SKM-1 (cell line): ENCODE results near the gene TMEM108.

Source experiments
- DNase-seq: peaks from one replicate; lab custom pipeline; 2025; ENCODE audit not compliant: unreplicated experiment; lab: John Stamatoyannopoulos, UW

TMEM108 gene

GRCh38 chr3:133408961-133409360, 370.8 kb downstream of the TMEM108 start:
- no peak for DNase-seq

- DNase-seq, result no peak
These were observed 372.2 kb downstream of the TMEM108 start for GRCh38 chr3:133410191-133410892.

- DNase-seq, result no peak
These were observed 374.3 kb downstream of the TMEM108 start for GRCh38 chr3:133412183-133413132.

GRCh38 chr3:133413161-133414020, 375.2 kb downstream of the TMEM108 start:
- DNase-seq, result no peak

DNA sequence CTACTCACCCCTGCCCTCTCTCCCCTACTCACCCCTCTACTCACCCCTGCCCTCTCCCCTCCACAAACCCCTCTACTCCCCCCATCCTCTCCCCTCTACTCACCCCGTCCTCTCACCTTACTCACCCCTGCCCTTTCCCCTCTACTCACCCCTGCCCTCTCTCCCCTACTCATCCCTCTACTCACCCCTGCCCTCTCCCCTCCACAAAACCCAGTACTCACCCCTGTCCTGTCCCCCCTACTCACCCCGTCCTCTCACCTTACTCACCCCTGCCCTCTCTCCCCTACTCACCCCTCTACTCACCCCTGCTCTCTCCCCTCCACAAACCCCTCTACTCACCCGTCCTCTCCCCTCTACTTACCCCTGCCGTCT, 375.8 kb downstream of the TMEM108 start:
- no peak for DNase-seq

DNA sequence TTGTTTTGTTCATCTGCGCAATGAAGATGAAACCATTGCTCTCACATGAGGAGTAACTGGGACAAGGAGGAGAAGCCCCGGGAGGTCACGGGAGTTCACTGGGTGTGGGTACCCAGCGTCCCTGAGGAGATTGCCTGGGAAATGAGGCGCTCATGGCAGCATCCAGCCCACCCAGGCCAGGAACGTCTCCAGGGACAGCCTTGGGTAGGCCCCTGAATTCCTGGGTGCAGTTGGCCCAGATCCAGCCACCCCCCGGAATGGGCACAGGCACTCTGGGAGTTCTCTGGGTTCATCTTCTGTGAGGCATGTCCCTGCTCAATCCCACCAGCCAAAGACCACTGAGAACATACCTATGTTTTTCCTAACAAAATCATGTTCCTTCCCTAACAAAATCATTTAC, 380.2 kb downstream of the TMEM108 start:
- no peak for DNase-seq

DNA sequence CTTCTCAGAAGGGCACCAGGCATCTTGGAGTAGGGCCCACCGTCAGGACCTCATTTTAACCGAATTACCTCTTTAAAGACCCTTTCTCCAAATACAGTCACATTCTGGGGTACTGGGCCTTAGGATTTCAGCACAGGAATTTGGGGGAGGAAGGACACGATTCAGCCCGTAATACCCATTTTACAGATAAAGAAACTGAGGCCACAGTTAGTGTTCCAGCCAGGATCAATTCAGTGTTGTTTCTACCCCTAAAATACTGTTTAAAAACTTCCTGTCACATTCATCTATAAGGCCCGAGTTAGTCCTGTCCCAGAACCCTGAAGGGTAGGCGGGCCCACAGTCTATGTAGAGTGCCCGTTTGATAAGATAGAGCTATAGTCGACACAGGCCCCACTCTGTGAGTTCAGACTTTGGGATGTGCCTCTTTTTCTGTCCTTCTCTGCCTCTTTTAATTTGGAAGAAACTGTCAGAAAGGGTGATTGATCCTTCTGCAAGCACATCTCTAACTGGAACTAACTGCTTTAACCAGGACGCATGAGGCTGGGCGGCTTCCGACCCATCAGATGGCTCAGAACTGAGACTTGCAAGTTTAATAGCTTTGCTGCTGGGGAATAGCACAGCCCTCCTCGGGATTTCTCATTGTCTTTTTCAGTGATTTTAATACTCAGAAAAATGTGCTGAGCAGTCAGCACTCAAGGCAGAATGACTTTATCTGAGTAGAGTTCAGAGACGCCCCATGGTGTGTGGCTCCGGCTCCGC, 381.1 kb downstream of the TMEM108 start:
- DNase-seq, result no peak

- no peak for DNase-seq
These were observed 387.0 kb downstream of the TMEM108 start for GRCh38 chr3:133424937-133425869.

- DNase-seq, result no peak
These were observed 387.7 kb downstream of the TMEM108 start for GRCh38 chr3:133425898-133426297.

DNA sequence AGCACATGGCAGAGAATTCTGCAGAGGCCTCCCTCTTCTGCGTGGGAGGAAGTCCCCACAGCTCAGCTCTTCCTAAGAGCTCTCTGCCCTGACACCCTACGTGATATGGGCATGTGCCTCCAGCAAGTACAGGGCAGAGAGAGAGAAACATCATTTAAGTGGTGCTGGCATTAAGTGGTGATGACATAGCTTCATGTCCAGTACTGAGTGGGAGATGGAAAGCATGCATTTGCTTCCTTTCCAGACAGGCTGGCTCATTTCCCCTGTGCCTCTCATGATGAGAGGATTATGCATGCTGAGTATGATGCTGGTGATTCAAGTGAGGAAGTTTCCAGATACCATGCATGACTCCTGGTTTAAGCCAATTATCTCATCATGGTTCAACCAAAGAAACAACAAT, 388.5 kb downstream of the TMEM108 start:
- DNase-seq, result no peak

- no peak for DNase-seq
These were observed 390.4 kb downstream of the TMEM108 start for GRCh38 chr3:133428552-133428951.

DNA sequence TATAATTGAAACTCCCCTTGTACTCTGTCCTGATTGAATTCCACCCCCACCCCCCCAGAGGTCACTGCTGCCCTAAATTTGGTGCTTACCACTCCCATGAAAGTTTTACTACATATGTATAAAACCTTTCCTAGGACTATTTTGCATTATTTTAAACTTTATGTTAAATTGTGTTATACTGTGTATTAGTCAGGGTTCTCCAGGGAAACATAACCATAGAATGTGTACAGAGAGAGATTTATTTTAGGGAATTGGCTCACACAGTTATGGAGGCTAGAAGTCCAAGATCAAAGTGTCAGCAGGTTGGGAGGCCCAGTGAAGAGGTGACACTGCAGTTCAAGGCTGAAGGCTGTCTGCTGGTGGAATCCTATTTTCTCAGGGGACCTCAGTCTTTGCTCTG, 390.9 kb downstream of the TMEM108 start:
- DNase-seq, result no peak

GRCh38 chr3:133439563-133439962, 401.4 kb downstream of the TMEM108 start:
- no peak for DNase-seq

DNA sequence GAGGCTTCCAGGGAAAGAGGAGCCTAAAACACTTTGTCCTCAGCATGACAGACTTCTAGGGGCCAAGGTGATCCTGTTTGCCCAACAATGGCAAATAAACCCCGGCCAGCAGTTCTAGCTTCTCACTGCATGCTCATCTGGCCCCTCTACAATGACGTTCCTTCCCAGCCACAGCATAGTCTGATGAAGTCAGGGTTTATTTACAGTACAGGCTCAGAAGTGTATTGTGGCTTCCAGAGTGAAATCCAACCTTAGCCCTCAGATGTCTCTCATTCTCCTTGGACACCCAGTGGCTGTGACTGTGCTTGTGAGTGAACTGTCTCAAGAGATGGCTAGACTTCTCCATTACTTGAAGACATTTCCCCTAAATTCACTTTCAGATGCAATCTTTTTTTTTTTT, 402.5 kb downstream of the TMEM108 start:
- DNase-seq, result no peak

GRCh38 chr3:133441867-133442270, 403.7 kb downstream of the TMEM108 start:
- no peak for DNase-seq

DNA sequence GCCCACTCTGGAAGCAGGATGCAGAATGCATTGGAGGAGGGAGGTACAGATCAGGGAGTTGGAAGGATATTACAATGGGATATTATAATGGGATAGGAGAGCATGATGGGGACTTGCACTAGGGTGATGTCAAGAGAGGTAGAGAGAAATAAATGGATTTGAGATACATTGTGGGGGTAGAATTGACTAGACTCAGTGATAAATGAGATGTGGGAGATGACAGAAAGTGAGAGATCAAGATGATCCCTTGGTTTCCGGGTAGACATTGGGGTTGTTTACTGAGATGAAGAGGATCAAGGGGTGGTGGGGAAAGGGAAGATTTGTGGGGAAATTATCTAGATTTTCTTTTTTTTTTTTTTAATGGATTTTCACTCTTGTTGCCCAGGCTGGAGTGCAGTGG, 404.3 kb downstream of the TMEM108 start:
- no peak for DNase-seq

- DNase-seq, result no peak
These were observed 405.6 kb downstream of the TMEM108 start for GRCh38 chr3:133443649-133444422.

GRCh38 chr3:133444423-133444774, 406.2 kb downstream of the TMEM108 start:
- DNase-seq, result no peak

DNA sequence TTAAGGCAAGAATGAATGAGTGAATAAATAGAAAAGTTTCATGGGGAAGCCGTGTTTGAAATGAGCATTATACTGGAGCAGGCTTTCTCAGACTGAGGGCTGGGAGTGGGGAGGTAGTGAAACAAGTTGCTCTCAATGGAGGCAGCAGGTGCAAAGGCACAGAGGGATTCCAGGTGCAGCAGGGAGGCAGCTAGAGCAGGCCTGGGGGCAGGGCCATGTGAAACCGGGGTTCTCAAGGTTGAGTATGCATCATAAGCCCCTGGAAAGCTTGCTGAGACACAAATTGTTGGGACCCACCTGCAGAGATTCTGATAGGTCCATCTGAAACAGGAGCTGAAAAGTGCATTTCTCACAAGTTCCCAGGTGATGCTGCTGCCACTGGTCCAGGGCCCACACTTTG, 406.9 kb downstream of the TMEM108 start:
- no peak for DNase-seq
